Activated T-cell treated with anti-CD3 and anti-CD28 coated beads for 24 hours (primary cell): Measurements from ENCODE around the gene KIFC3.
"Not testable (repeated sequence)": the region's sequence is repeated elsewhere in the genome, so short reads cannot be mapped to it uniquely, and the experiment has no call there.

Experiments used
- DNase-seq: peaks from one replicate; pipeline ENCODE4 v3.0.0-alpha.2; 2020; ENCODE audit warnings: low read depth

The KIFC3 gene

GRCh38 chr16:57824888-57825287 is 22.6 kb upstream of the KIFC3 start:
- DNase-seq = no peak

DNA sequence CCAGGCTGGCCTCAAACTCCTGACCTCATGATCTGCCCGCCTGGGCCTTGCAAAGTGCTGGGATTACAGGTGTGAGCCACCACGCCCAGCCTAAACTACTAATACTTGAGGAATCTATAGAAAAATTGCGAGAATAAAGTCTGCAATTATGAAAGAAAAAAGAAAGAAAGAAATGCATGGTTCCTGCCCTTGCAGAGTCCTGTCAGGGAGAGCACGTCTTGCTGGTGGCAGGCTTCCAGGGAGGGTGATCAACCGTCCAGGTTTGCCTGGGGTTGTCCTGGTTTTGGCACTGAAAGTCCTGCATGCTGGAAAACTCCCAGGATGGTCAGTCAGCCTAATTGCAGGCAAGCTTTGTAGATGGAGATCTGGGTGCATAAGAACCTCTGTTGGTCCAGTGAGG is 21.5 kb upstream of the KIFC3 start:
- DNase-seq = no peak

DNA sequence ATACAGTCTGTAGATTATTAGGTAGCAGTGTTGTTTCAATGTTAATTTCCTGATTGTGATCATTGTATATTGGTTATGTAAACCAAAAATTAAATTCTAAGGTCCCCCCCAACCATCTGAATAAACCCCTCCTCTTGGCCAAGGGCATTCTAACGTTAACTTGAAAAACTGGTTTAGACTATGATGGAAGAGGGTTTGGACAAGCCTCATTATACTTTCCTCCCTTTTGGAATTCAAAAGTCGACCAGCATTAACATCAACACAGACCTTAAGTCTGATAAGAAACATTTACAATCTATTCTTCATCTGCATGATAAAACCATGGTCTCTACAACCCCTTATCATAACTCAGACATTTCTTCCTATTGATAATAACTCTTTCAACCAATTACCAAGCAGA is 20.6 kb upstream of the KIFC3 start:
- no peak for DNase-seq

DNA sequence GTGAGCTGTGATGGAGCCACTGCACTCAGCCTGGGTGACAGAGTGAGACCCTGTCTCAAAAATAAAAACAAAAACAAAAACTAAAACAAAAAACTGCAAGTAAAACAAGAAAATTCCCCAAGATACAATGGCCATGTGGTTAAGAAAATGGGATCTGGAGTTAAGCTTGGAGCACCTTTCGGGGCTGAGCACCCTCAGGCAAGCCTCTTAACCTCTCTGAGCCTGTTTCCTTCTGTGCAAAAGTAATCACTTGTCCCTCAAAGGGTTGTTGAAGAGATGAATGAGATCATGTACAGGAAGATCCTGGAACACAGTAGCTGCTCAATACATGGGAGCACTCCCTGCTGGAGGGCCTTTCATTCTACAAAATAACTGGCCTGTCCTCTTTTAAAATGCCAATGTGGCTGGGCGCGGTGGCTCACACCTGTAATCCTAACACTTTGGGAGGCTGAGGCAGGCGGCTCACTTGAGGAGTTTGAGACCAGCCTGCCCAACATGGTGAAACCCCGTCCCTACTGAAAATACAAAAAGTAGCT is 19.8 kb upstream of the KIFC3 start:
- no peak for DNase-seq

DNA sequence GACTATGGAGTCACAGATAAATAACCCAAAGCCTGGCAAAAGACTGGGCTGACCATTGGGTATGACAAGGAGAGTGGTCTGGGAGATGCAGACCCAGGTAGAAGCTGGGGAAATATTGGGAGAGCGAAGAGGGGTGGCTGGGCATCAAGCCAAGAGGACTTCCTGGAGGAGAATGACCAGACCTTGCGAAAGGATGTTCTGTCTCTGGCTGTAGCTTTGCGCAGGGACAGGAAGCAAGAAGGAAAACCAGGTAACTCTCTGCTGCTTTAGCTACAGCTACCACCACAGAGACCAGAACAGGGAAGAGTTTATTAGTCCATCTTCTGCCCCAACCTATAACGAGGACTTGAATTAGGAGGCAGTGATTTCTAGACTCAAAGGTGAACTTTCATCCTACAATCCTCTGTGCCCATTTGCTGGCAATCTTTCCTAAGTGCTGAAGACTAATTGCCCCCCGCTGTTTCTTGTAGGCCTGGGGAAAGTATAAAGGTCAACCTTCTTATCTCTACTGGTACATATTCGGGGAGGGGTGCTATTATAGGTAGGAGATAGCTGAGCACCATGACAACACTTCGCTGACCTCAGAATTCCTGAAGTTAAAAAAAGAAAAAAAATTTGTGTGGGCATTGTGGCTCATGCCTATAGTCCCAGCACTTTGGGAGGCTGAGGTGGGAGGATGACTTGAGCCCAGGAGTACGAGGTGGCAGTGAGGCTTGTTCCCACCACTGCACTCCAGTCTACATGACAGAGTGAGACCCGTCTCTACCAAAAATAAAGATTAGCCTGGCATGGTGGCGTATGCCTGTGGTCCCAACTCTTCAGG is 19.1 kb upstream of the KIFC3 start:
- DNase-seq = no peak

- no peak for DNase-seq
These were observed 16.2 kb upstream of the KIFC3 start for GRCh38 chr16:57818377-57819064.

DNA sequence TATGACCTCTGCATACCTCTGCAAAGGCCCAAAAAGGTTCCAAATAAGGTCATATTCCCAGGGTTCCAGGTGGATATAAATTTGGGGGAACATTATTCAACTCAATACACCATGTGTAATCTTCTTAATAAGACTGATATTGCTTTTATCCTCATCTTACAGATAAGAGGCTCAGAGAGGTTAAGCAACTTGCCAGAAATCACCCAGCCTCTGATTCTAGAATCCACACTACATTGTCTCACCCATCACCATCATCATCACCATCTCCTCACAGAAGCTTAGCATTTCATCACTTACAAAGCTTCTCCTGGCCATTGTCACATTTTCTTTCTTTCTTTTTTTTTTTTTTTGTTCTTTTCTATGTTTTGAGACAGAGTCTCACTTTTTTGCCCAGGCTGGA is 15.4 kb upstream of the KIFC3 start:
- DNase-seq = no peak

GRCh38 chr16:57815987-57816745 is 13.9 kb upstream of the KIFC3 start:
- no peak for DNase-seq

DNA sequence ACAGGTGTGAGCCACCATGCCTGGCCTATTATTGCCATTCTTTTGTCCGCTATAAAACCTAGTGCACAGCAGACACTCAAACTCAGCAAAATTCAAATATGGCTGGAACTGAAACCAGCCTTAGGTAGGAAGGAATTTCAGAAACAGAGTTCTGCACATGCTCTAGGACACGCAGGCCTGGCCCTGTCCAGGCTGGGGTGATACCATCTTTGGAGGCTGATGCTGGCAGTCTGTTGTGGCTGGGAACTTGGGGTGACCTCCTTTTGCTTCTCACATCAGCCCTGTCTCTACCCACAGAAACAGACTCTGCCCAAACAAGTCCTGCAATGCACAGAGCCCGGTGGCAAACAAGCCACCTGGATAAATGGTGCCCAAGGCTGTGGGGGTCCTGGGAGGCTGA is 12.6 kb upstream of the KIFC3 start:
- DNase-seq = no peak

GRCh38 chr16:57813466-57813865 is 11.2 kb upstream of the KIFC3 start:
- no peak for DNase-seq

GRCh38 chr16:57811340-57811739 is 9.0 kb upstream of the KIFC3 start:
- not testable (repeated sequence) for DNase-seq

DNA sequence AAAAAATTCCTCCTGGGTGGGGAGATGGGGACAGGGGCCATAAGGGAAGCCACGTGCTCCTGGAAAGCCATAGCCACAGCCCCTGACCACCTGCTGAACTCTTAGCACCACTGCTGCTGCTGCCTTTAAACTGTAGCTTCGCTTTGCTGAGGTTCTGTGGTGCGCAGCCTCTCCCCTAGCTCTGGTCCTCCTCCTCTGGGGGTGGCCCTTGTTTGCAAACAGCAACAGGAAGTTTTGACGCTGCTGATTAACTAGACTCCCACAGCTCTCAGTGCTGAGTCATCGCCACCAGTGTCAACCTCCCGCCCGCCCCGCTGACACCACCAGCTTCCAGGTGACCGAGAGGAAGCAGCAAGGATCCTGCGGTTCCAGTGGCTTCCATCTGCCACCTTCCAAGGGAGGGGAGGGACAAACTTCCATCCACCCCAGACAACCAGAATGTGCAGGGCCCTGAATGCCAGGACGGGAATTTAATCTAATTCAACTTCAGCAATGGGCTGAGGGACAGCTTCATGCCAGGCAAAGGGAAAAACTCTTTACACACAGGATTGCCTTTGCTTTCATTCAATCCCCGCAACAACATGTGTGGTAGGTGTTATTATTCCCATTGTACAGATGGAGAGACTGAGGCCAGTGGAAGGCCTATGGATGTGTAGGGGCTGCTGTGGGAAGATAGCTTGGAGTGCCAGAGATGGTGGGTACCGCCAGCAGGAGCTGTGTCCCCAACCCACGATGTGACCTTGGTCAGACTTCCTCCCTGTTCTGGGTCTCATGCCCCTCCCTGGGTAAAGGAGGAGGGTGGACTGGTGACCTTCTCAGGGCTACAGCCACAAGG is 8.1 kb upstream of the KIFC3 start:
- peak; percentile 68 for DNase-seq

DNA sequence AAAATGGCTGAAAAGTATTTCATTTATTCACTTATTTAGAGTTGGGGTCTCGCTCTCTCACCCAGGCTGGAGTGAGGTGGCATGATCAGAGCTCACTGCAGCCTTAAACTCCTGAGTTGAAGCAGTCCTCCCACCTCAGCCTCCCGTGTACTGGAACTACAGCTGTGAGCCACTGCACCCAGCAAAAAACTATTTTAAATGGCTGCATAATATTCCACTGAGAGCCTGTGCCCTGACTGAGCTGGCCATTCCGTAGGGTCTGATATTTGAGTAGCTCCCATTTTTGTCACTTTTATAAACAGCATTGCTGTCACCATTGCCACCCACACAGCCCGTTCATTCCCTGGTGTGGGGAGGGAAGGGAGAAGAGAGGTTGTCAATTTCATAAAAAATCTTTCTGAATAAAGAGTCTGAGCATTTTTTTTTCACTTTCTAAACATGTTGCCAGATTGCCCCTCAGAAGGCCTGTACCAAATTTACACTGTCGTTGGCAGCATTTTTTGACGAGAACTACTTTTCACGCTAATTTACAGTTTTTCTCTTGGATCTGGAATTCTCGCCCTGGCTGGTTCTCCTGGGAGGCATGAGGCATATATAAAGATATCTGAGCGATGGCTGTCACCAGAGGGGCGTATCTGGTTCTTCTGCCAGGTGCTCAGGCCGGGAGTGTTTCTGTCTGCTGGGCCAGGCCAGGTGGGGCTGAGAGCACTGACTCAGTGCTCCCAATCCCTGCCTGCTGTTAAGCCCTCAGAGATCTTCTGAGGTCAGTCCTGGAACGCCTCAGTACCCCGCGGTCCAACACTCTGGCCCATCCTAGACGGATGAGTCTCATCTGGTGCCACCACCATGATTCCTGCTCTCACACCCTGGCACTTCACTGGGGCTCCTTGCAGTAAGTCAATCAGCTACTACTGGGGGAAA is 7.2 kb upstream of the KIFC3 start:
- DNase-seq = no peak

- DNase-seq = no peak
These were observed 6.4 kb upstream of the KIFC3 start for GRCh38 chr16:57808589-57809228.

- peak; percentile 61 for DNase-seq
These were observed 5.8 kb upstream of the KIFC3 start for GRCh38 chr16:57807968-57808528.

- DNase-seq = no peak
These were observed 5.1 kb upstream of the KIFC3 start for GRCh38 chr16:57807252-57807967.

DNA sequence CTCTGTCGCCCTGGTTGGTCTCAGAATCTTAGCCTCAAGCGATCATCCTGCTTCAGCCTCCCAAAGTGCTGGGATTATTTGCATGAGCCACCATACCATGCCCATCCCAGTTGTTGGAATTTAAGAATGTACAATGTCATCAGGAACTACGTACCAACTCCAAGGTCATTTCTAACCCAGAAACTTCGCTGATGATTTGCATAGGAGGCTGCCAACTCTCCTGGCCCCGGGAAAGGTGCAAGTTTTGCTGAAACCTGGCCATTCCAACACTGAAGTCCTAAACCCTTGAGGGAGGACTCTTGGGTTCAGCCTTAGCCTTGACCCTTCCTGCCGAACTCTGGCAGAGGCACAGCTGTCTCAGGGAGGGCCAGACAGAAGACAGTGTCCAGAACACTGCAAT is 2.9 kb upstream of the KIFC3 start:
- no peak for DNase-seq

DNA sequence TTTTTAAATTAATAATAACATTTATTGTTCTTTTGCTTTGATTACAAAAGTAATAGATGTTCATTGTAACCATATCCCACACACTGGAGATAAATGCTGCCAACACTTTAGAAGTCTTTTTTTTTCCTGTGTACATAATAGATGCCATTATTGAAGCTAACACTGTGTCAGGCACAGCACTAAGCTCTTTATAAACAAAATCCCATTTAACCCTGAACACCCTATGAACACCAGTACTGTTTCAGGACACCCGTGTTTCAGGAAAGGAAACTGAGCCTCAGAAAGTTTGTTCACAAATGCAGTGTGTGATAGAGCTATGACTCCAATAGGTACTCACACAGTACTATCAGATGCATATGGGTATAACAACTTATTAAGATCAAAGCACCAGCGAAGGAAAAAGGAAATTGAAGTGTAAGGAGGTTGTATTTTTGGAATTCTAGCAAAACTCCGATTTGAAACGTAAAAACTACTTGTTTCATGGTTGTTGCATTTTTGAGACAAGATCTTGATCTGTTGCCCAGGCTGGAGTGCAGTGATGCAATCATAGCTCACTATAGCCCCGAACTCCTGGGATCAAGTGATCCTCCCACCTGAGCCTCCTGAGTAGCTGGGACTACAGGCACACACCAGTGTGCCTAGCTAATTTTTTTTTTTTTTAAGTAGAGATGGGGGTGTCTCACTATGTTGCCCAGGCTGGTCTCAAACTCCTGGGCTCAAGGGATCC is 2.0 kb upstream of the KIFC3 start:
- no peak for DNase-seq
